OCI-LY7 (cell line): ENCODE results near the gene C4B.
"Not testable (repeated sequence)": the region's sequence is repeated elsewhere in the genome, so short reads cannot be mapped to it uniquely, and the experiment has no call there.

ENCODE experiments used
- CTCF ChIP-seq: fragments of 200-600 bp; sonication (generic); conservative IDR thresholded peaks from 2 replicates; pipeline ENCODE4 v1.5.1; 2014; ENCODE audit warnings: mild to moderate bottlenecking, antibody characterized with exemption, low read length, moderate library complexity, mixed read lengths
- EZH2phosphoT487 ChIP-seq: fragments of 200-600 bp; sonication (generic); IDR thresholded peaks from 2 replicates; pipeline ENCODE4 v1.6.1; 2018; ENCODE audit warnings: low read depth, borderline replicate concordance, mild to moderate bottlenecking, mixed run types, antibody characterized with exemption, low read length, moderate library complexity, mixed read lengths

GRCh38 chr6:32055756-32056155 is 41.2 kb downstream of the C4B start:
- not testable (repeated sequence) for TF ChIP-seq CTCF, EZH2phosphoT487
